Neural crest cell (in vitro differentiated cells): Measurements from ENCODE around the gene TMEM31. TPM values are rescaled to one million over a fixed set of nuclear protein-coding genes. Genes with fewer than 3 reads are reported as not detected.

Experiments used
- DNase-seq: peaks from one replicate; pipeline ENCODE4 v3.0.0; 2021; ENCODE audit warnings: low read depth, mixed read lengths, low spot score
- H3K27ac Mint-ChIP-seq: one replicate; pipeline ENCODE4 v1.8.0; 2021; ENCODE audit warnings: mild to moderate bottlenecking, mixed read lengths; ENCODE audit not compliant: unreplicated experiment
- H3K27me3 Mint-ChIP-seq: 2 replicates; pipeline ENCODE4 v1.8.0; 2021; ENCODE audit warnings: low read depth, mild to moderate bottlenecking, mixed read lengths
- H3K36me3 Mint-ChIP-seq: 2 replicates; pipeline ENCODE4 v1.8.0; 2021; ENCODE audit warnings: low read depth, mild to moderate bottlenecking, mixed read lengths
- H3K4me1 Mint-ChIP-seq: 2 replicates; pipeline ENCODE4 v1.8.0; 2021; ENCODE audit warnings: mixed read lengths
- H3K4me3 Mint-ChIP-seq: one replicate; pipeline ENCODE4 v1.8.0; 2021; ENCODE audit warnings: mild to moderate bottlenecking, mixed read lengths
- H3K9me3 Mint-ChIP-seq: 2 replicates; pipeline ENCODE4 v1.8.0; 2021; ENCODE audit warnings: mixed read lengths
- total RNA-seq: library from RNA; stranded (reverse); gene quantifications from 2 replicates; pipeline ENCODE4 v1.2.1, GENCODE V29; 2021
- TF ChIP-seq, protein P1 (sequence below): fragments of 200-600 bp; sonication (generic); conservative IDR thresholded peaks from 2 replicates; pipeline ENCODE4 v1.5.0; 2021; ENCODE audit warnings: antibody characterized with exemption, mild to moderate bottlenecking

The TMEM31 gene
- total RNA-seq, 1 donor from 2014 or later, result 2.0 TPM

DNA sequence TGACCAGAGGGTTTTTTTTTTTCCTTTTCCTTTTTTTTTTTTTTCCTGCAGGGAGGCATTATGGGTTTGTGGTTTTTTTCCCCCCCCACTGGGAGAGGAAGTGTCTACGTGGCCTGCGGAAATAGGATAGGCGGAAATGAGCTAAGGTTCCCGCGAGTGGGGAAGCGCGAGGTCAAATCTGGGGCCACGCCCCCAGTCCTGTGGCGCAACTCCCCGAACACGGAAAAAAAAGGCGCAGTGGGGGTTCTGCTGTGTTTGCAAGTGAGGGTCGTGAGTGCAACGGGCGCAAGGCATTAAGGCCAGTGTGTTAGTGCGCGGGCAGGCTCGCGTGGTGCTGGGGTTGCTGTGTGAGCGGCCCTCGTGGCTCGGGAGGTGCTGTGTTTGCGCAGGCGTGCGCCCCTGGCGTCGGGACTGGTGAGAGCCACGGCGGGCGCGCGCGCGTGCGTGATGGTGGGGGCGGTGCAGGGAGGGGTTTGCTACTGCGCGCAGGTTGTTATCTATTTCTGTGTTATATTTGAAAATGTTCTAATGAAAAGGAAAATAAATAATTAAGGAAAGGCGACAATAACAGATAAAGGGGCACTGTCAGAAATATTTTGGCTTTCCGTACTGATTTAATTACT is 23.5 kb upstream of the TMEM31 start:
- H3K27ac Mint-ChIP-seq, result no peak overlapping the region
- H3K4me3 Mint-ChIP-seq, result no peak overlapping the region
- peaks cover 5% of the 10 kb centered on the region for H3K4me1 Mint-ChIP-seq
- no peaks in the 10 kb centered on the region for H3K9me3 Mint-ChIP-seq
- H3K36me3 Mint-ChIP-seq, result peaks cover 7% of the 10 kb centered on the region
- TF ChIP-seq, protein P1, sequence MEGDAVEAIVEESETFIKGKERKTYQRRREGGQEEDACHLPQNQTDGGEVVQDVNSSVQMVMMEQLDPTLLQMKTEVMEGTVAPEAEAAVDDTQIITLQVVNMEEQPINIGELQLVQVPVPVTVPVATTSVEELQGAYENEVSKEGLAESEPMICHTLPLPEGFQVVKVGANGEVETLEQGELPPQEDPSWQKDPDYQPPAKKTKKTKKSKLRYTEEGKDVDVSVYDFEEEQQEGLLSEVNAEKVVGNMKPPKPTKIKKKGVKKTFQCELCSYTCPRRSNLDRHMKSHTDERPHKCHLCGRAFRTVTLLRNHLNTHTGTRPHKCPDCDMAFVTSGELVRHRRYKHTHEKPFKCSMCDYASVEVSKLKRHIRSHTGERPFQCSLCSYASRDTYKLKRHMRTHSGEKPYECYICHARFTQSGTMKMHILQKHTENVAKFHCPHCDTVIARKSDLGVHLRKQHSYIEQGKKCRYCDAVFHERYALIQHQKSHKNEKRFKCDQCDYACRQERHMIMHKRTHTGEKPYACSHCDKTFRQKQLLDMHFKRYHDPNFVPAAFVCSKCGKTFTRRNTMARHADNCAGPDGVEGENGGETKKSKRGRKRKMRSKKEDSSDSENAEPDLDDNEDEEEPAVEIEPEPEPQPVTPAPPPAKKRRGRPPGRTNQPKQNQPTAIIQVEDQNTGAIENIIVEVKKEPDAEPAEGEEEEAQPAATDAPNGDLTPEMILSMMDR, result peak; percentile 52
- DNase-seq, result peak; percentile 67
- peaks cover 11% of the 10 kb centered on the region for H3K27me3 Mint-ChIP-seq

- Mint-ChIP-seq H3K9me3 (no peaks in the 10 kb centered on the region), H3K27ac (no peak overlapping the region), H3K36me3 (peaks cover 7% of the 10 kb centered on the region), H3K27me3 (peaks cover 11% of the 10 kb centered on the region), H3K4me3 (no peak overlapping the region), H3K4me1 (peaks cover 5% of the 10 kb centered on the region)
- TF ChIP-seq, protein P1, result peak; percentile 80
- DNase-seq, result peak; percentile 69
Measured at GRCh38 chrX:103687696-103688201, 23.0 kb upstream of the TMEM31 start.

- Mint-ChIP-seq H3K9me3 (no peaks in the 10 kb centered on the region), H3K27me3 (peaks cover 6% of the 10 kb centered on the region), H3K36me3 (peaks cover 3% of the 10 kb centered on the region), H3K27ac (no peak overlapping the region), H3K4me1 (peaks cover 5% of the 10 kb centered on the region), H3K4me3 (no peak overlapping the region)
- no peak for DNase-seq
- TF ChIP-seq, protein P1, result peak; percentile 82
Measured at GRCh38 chrX:103688946-103689345, 21.8 kb upstream of the TMEM31 start.

- TF ChIP-seq, protein P1, result no peak
- H3K4me1 Mint-ChIP-seq, result no peaks in the 10 kb centered on the region
- no peak for DNase-seq
- no peaks in the 10 kb centered on the region for H3K9me3 Mint-ChIP-seq
- H3K27ac Mint-ChIP-seq, result no peak overlapping the region
- no peaks in the 10 kb centered on the region for H3K36me3 Mint-ChIP-seq
- no peak overlapping the region for H3K4me3 Mint-ChIP-seq
- no peaks in the 10 kb centered on the region for H3K27me3 Mint-ChIP-seq
Measured at GRCh38 chrX:103691059-103691458, 19.6 kb upstream of the TMEM31 start.

- Mint-ChIP-seq H3K27ac (no peak overlapping the region), H3K4me1 (peaks cover 15% of the 10 kb centered on the region), H3K9me3 (peaks cover 8% of the 10 kb centered on the region), H3K36me3 (no peaks in the 10 kb centered on the region), H3K27me3 (no peaks in the 10 kb centered on the region), H3K4me3 (no peak overlapping the region)
- DNase-seq, result no peak
- TF ChIP-seq, protein P1, result no peak
Measured at GRCh38 chrX:103697687-103698086, 13.0 kb upstream of the TMEM31 start.
